Measurements from ENCODE around the gene DACH1. TPM values are rescaled to one million over a fixed set of nuclear protein-coding genes. Genes with fewer than 3 reads are reported as not detected.

Gene DACH1
- total RNA-seq, 1 donor from 2014 or later, result 1.6 TPM

DNA sequence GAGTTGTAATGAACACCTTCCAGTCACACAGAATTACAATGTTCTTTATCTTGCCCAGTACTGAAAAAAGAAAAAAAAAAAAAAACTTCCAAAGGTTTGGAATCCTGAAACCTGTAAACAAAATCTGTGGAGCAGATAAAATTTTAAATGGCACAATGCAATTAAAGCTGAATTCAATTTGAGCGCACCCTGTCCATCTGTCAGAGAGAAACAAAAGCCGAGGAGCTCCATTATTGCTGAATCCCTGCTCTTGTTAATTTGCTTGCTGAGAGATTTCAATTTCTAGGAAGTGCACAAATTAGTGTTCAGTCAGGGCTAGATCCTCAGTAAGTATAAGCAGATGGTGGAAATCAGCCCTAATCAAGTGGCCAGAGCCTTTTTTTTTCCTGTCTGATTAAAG lies 65.2 kb downstream of the DACH1 start:
- H3K36me3 Mint-ChIP-seq (ENCODE audit: low read depth, unreplicated experiment), result no peaks in the 10 kb centered on the region
- TF ChIP-seq, protein P1, sequence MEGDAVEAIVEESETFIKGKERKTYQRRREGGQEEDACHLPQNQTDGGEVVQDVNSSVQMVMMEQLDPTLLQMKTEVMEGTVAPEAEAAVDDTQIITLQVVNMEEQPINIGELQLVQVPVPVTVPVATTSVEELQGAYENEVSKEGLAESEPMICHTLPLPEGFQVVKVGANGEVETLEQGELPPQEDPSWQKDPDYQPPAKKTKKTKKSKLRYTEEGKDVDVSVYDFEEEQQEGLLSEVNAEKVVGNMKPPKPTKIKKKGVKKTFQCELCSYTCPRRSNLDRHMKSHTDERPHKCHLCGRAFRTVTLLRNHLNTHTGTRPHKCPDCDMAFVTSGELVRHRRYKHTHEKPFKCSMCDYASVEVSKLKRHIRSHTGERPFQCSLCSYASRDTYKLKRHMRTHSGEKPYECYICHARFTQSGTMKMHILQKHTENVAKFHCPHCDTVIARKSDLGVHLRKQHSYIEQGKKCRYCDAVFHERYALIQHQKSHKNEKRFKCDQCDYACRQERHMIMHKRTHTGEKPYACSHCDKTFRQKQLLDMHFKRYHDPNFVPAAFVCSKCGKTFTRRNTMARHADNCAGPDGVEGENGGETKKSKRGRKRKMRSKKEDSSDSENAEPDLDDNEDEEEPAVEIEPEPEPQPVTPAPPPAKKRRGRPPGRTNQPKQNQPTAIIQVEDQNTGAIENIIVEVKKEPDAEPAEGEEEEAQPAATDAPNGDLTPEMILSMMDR (IDR thresholded peaks at IDR 0.05; ENCODE audit: insufficient read depth, low read depth, low read length), result no peak
- TF ChIP-seq EZH2 (IDR thresholded peaks at IDR 0.05; ENCODE audit: insufficient read depth, low read length), result no peak
- no peaks in the 10 kb centered on the region for H3K27me3 ChIP-seq (ENCODE audit: insufficient read depth, low read length)
- H4K20me1 ChIP-seq (ENCODE audit: insufficient read depth, low read length), result no peaks in the 10 kb centered on the region
- DNase-seq (ENCODE audit: low read depth) (no peak), FAIRE-seq (no peak)
- no peaks in the 10 kb centered on the region for H3K9me3 Mint-ChIP-seq (ENCODE audit: unreplicated experiment)
- no peak overlapping the region for H3K27ac Mint-ChIP-seq (ENCODE audit: unreplicated experiment)
- H3K4me2 ChIP-seq (ENCODE audit: low read length), result no peak overlapping the region
- H3K4me3 ChIP-seq (ENCODE audit: insufficient read depth, low read depth, low read length), result no peak overlapping the region
- H2AFZ ChIP-seq (ENCODE audit: low read depth, low read length), result no peak overlapping the region
- H3K27ac ChIP-seq (ENCODE audit: low read depth, low read length), result no peak overlapping the region
- H3K79me2 ChIP-seq (ENCODE audit: insufficient read depth, low read length), result no peaks in the 10 kb centered on the region
- H3K4me1 Mint-ChIP-seq (ENCODE audit: low read depth, unreplicated experiment), result no peaks in the 10 kb centered on the region
- no peak overlapping the region for H3K9ac ChIP-seq (ENCODE audit: low read length)
- no peaks in the 10 kb centered on the region for H3K36me3 ChIP-seq (ENCODE audit: insufficient read depth, low read length)
- no peaks in the 10 kb centered on the region for H3K9me3 ChIP-seq (ENCODE audit: insufficient read depth, low read depth, low read length)
- H3K4me1 ChIP-seq (ENCODE audit: insufficient read depth, low read length), result no peaks in the 10 kb centered on the region
- no peaks in the 10 kb centered on the region for H3K27me3 Mint-ChIP-seq (ENCODE audit: low read depth, unreplicated experiment)
- no peak overlapping the region for H3K4me3 Mint-ChIP-seq (ENCODE audit: unreplicated experiment)

DNA sequence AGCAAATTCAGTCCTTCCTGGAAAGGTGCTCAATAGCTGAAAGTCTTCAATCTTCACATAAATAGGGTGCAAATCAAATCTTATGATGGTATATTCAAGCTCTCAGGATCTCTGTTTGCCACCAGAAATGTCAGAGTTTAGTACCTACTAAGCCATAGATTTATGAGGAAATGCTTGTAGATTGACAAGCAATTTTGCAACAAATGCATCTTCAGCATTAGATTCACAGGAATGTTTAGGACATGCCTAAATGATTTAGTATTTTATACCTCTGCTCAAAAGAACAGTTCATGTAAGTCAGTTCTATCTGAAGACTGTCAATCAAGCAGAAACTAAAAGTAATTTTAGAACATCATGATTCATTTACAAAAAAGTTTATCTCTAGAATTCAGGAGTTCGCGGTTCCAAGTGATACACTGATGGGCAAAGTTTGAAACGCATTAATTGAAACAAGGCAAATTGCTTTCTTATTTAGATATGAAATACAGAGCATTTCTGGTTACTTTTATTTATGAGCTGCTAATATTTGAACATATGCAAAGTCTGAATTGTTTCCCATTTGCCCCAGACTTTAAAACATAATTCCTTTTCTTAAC lies 65.7 kb downstream of the DACH1 start:
- TF ChIP-seq EZH2 (IDR thresholded peaks at IDR 0.05; ENCODE audit: insufficient read depth, low read length), result no peak
- TF ChIP-seq, protein P1 (IDR thresholded peaks at IDR 0.05; ENCODE audit: insufficient read depth, low read depth, low read length), result no peak
- DNase-seq (ENCODE audit: low read depth), result no peak
- no peak overlapping the region for H3K27ac Mint-ChIP-seq (ENCODE audit: unreplicated experiment)
- Histone ChIP-seq H3K9me3 (ENCODE audit: insufficient read depth, low read depth, low read length) (no peaks in the 10 kb centered on the region), H3K27me3 (ENCODE audit: insufficient read depth, low read length) (no peaks in the 10 kb centered on the region), H3K4me2 (ENCODE audit: low read length) (no peak overlapping the region), H3K27ac (ENCODE audit: low read depth, low read length) (no peak overlapping the region), H3K4me3 (ENCODE audit: insufficient read depth, low read depth, low read length) (no peak overlapping the region), H3K4me1 (ENCODE audit: insufficient read depth, low read length) (no peaks in the 10 kb centered on the region), H3K9ac (ENCODE audit: low read length) (no peak overlapping the region), H3K36me3 (ENCODE audit: insufficient read depth, low read length) (no peaks in the 10 kb centered on the region), H4K20me1 (ENCODE audit: insufficient read depth, low read length) (no peaks in the 10 kb centered on the region), H2AFZ (ENCODE audit: low read depth, low read length) (no peak overlapping the region), H3K79me2 (ENCODE audit: insufficient read depth, low read length) (no peaks in the 10 kb centered on the region)
- FAIRE-seq, result no peak
- no peaks in the 10 kb centered on the region for H3K36me3 Mint-ChIP-seq (ENCODE audit: low read depth, unreplicated experiment)
- no peaks in the 10 kb centered on the region for H3K27me3 Mint-ChIP-seq (ENCODE audit: low read depth, unreplicated experiment)
- no peak overlapping the region for H3K4me3 Mint-ChIP-seq (ENCODE audit: unreplicated experiment)
- H3K9me3 Mint-ChIP-seq (ENCODE audit: unreplicated experiment), result no peaks in the 10 kb centered on the region
- H3K4me1 Mint-ChIP-seq (ENCODE audit: low read depth, unreplicated experiment), result no peaks in the 10 kb centered on the region

DNA sequence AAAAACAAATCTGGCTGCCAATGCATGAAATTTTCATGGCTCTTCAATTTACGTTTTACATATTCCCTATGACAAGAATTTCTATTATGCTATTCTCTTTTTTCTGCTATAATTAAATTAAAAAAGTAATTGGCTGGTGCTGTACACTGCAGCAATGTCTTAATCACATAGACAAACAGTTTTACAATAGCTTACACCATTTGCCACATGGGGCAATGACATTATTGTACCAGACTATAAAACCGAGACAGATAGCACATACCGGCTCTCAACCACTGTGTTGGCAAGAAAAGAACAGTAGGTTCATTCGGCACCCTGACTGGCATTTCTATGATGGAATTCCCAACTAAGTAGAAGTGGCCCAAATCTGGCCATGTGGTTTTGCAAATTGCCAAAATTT lies 67.7 kb downstream of the DACH1 start:
- FAIRE-seq, result no peak

More for the DNA sequence above, 67.7 kb downstream of the DACH1 start:
- no peak overlapping the region for H2AFZ ChIP-seq (ENCODE audit: low read depth, low read length)
- H3K4me1 Mint-ChIP-seq (ENCODE audit: low read depth, unreplicated experiment), result no peaks in the 10 kb centered on the region
- H4K20me1 ChIP-seq (ENCODE audit: insufficient read depth, low read length), result no peaks in the 10 kb centered on the region
- H3K79me2 ChIP-seq (ENCODE audit: insufficient read depth, low read length), result no peaks in the 10 kb centered on the region
- TF ChIP-seq EZH2 (IDR thresholded peaks at IDR 0.05; ENCODE audit: insufficient read depth, low read length), result no peak
- TF ChIP-seq, protein P1 (IDR thresholded peaks at IDR 0.05; ENCODE audit: insufficient read depth, low read depth, low read length), result no peak
- H3K36me3 ChIP-seq (ENCODE audit: insufficient read depth, low read length), result no peaks in the 10 kb centered on the region
- H3K4me2 ChIP-seq (ENCODE audit: low read length), result no peak overlapping the region
- H3K4me3 ChIP-seq (ENCODE audit: insufficient read depth, low read depth, low read length), result no peak overlapping the region
- no peak overlapping the region for H3K27ac Mint-ChIP-seq (ENCODE audit: unreplicated experiment)
- DNase-seq (ENCODE audit: low read depth), result no peak
- no peaks in the 10 kb centered on the region for H3K9me3 ChIP-seq (ENCODE audit: insufficient read depth, low read depth, low read length)
- no peak overlapping the region for H3K27ac ChIP-seq (ENCODE audit: low read depth, low read length)
- no peaks in the 10 kb centered on the region for H3K4me1 ChIP-seq (ENCODE audit: insufficient read depth, low read length)
- H3K9ac ChIP-seq (ENCODE audit: low read length), result no peak overlapping the region
- no peaks in the 10 kb centered on the region for H3K36me3 Mint-ChIP-seq (ENCODE audit: low read depth, unreplicated experiment)
- H3K9me3 Mint-ChIP-seq (ENCODE audit: unreplicated experiment), result no peaks in the 10 kb centered on the region
- H3K27me3 Mint-ChIP-seq (ENCODE audit: low read depth, unreplicated experiment), result no peaks in the 10 kb centered on the region
- no peaks in the 10 kb centered on the region for H3K27me3 ChIP-seq (ENCODE audit: insufficient read depth, low read length)
- no peak overlapping the region for H3K4me3 Mint-ChIP-seq (ENCODE audit: unreplicated experiment)
